HG03378 (cell line): ENCODE measurements around the gene BRME1.

Experiments
- ATAC-seq: cut with Tn5 transposase; IDR thresholded peaks from one replicate; pipeline ENCODE4 v1.9.1; 2021; ENCODE audit warnings: mild to moderate bottlenecking, moderate library complexity; ENCODE audit not compliant: unreplicated experiment

Gene BRME1

DNA sequence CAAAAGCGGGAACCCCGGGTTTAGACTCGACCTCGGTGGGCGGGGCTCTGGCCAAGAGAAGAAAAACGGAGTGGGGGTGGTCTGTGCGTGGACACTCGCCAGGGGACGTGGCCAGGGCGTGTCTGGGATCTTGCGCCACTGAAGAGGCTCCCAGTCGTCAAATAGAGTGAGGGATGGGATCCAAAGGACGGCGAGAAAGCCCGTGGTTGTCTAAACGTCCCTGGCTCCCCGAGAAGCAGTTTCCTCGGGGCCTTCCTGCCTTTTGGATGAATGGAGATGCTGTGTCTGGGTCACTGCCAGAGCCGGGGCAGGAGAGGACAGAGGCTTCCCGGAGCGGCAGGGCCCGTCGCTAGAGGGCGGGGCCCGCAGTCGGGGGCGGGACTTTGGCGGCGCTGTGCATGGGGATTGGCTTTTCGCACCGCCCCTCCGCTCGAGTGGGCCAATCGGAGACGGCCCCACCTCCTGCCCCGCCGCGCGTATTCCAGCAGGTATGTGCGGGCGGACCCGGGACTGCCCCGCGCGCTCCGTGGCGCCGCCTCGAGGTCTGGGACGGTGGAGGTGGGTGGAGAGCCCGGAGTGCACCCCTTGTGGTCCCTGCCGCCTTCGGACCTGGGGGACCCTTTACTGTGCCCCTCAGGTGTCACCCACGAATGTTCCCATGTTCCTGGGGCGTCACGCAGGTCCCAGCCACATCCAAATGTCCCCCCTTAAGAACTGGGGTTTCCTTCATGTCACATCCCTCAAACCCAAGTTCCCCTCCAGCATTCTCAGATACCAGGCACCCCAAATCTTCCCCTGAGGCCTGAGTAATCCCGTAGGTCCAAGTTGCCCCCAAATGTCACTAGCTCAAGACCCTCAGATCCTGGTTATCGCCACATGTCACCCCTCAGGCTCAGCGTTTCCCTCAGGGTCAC lies 72.3 kb downstream of the BRME1 start:
- ATAC-seq: no peak
